T-cell (primary cell): Measurements from ENCODE around the gene OMG. TPM values are rescaled to one million over a fixed set of nuclear protein-coding genes. Genes with fewer than 3 reads are reported as not detected.

ENCODE experiments used
- ATAC-seq, 4 experiments: fragments of 200-7000 bp in 3 of 4; fragments of 150-1000 bp in 1 of 4; cut with Tn5 transposase; replicated peaks in 1 of 4; 1 replicate in 3 of 4; 2 replicates in 1 of 4; pipeline ENCODE4 v1.10.0; 2021; ENCODE audit warnings: moderate library complexity in 3 of 4, mild to moderate bottlenecking in 2 of 4, moderate number of reproducible peaks in 1 of 4
- CTCF ChIA-PET, 2 donors: fragments of 300-600 bp; sonication (Branson Sonifier 250); formaldehyde crosslinking; loops; one replicate each; lab custom pipeline; 2022; ENCODE audit warnings: antibody characterized with exemption in 2 of 2; lab: Charles Lee
- POLR2A ChIA-PET, 2 donors: fragments of 300-600 bp; sonication (Branson Sonifier 250); formaldehyde crosslinking; loops; one replicate each; lab custom pipeline; 2022; ENCODE audit warnings: antibody characterized with exemption in 2 of 2; lab: Charles Lee
- DNase-seq, 35 experiments: peaks; one replicate each; pipeline versions ENCODE4 v3.0.0 to v3.0.0-alpha.2; 2013 to 2023
- H3K27ac ChIP-seq: one replicate; pipeline ENCODE4 v1.5.1; 2013; ENCODE audit warnings: low read length
- H3K27me3 ChIP-seq, 2 experiments: replicated peaks in 1 of 2; 1 replicate in 1 of 2; 2 replicates in 1 of 2; pipeline versions ENCODE4 v1.6.1 to v1.7.0; 2013; ENCODE audit warnings: low read length in 1 of 2, mixed read lengths in 1 of 2; ENCODE audit not compliant: control insufficient read depth in 2 of 2, insufficient read depth in 2 of 2; ENCODE audit errors: extremely low read depth in 1 of 2
- H3K36me3 ChIP-seq, 2 donors: 1 replicate in 1 of 2; 2 replicates in 1 of 2; pipeline versions ENCODE4 v1.6.1 to v1.7.0; 2013; ENCODE audit warnings: low read length in 1 of 2; ENCODE audit not compliant: control insufficient read depth in 2 of 2, insufficient read depth in 1 of 2; ENCODE audit errors: extremely low read depth in 1 of 2
- H3K4me1 ChIP-seq, 2 experiments: 1 replicate in 1 of 2; 2 replicates in 1 of 2; pipeline versions ENCODE4 v1.6.1 to v1.7.0; 2013; ENCODE audit warnings: low read length in 2 of 2, mixed read lengths in 1 of 2; ENCODE audit not compliant: insufficient read depth in 2 of 2, control insufficient read depth in 1 of 2; ENCODE audit errors: extremely low read depth in 1 of 2
- H3K4me3 ChIP-seq, 2 donors: 1 replicate in 1 of 2; 2 replicates in 1 of 2; pipeline versions ENCODE4 v1.5.1 to v1.7.0; 2013; ENCODE audit warnings: mild to moderate bottlenecking in 2 of 2, low read length in 1 of 2, moderate library complexity in 1 of 2; ENCODE audit not compliant: control insufficient read depth in 1 of 2; ENCODE audit errors: extremely low read depth in 1 of 2
- H3K9me3 ChIP-seq: 2 replicates; pipeline ENCODE4 v1.7.0; 2013
- H3K27ac Mint-ChIP-seq, 2 donors: one replicate each; pipeline ENCODE4 v1.8.0; 2020 to 2021; ENCODE audit warnings: mild to moderate bottlenecking in 2 of 2, mixed read lengths in 2 of 2
- H3K27me3 Mint-ChIP-seq, 2 donors: one replicate each; pipeline ENCODE4 v1.8.0; 2021 to 2022; ENCODE audit warnings: mixed read lengths in 2 of 2
- H3K36me3 Mint-ChIP-seq: one replicate; pipeline ENCODE4 v1.8.0; 2021; ENCODE audit warnings: mixed read lengths
- H3K4me1 Mint-ChIP-seq, 3 donors: one replicate each; pipeline ENCODE4 v1.8.0; 2020 to 2022; ENCODE audit warnings: mixed read lengths in 3 of 3, mild to moderate bottlenecking in 1 of 3
- H3K4me3 Mint-ChIP-seq, 3 donors: one replicate each; pipeline ENCODE4 v1.8.0; 2020 to 2022; ENCODE audit warnings: mild to moderate bottlenecking in 3 of 3, mixed read lengths in 3 of 3, moderate library complexity in 3 of 3
- H3K9me3 Mint-ChIP-seq, 3 donors: one replicate each; pipeline ENCODE4 v1.8.0; 2020 to 2022; ENCODE audit warnings: mixed read lengths in 3 of 3
- WGBS: methylation state at CpG from one replicate; pipeline ENCODE4 v1.1.5; 2013; ENCODE audit warnings: missing lambda C conversion rate; ENCODE audit not compliant: insufficient coverage; 5-methylcytosine and 5-hydroxymethylcytosine counted together
- total RNA-seq, 35 experiments: library from RNA in 6 of 35; stranded (reverse) in 6 of 35; fragments of 120-200 nt in 1 of 35; gene quantifications; one replicate each; pipeline versions ENCODE4 v1.2.1 to v1.2.4 and lab custom pipeline; 2013 to 2026

The OMG gene
- total RNA-seq, 5 donors from 2014 or later (not counting 1 experiment from before 2014, with no cell fraction given): 0.43 to 1.1 (median 0.80) TPM

DNA sequence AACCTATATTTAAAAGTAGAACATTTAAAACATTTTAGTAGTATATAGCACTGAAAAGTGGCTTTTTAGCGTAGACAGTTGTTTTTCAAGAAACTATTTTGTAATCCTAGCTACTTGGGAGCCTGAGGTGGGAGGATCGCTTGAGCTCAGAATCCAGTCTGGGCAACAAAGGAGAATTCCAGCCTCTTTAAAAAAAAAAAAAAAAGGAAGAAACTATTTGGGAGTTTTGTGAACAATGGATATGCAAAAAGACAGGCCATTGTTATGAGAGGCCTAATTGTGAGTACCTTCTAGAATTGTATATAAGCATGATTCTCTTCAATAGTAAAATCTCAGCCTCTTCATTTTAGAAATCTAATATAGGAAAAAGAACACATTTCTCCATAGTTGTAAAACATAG is 17.6 kb downstream of the OMG start:
- no peak for ATAC-seq
- no peaks in the 10 kb centered on the region for H3K4me1 Mint-ChIP-seq
- no peak overlapping the region for H3K27ac Mint-ChIP-seq
- Histone ChIP-seq H3K4me3 (no peak overlapping the region), H3K4me1 (no peaks in the 10 kb centered on the region), H3K27ac (no peak overlapping the region), H3K27me3 (no peaks in the 10 kb centered on the region), H3K9me3 (no peaks in the 10 kb centered on the region), H3K36me3 (no peaks in the 10 kb centered on the region)
- no peak overlapping the region for H3K4me3 Mint-ChIP-seq
- H3K27me3 Mint-ChIP-seq: no peaks in the 10 kb centered on the region
- DNase-seq: no peak
- ChIA-PET CTCF (interaction anchor here in 1 of 2 donors (0.6 kb wide), 1 partner anchor 1908 kb away, joined by 4 read pairs; no protein-coding TSS in a partner anchor), POLR2A (no interaction called here)
- H3K36me3 Mint-ChIP-seq: peaks cover 24% of the 10 kb centered on the region
- WGBS: no CpG with 5 or more reads among the region's 2 CpGs
- H3K9me3 Mint-ChIP-seq: no peaks in the 10 kb centered on the region

DNA sequence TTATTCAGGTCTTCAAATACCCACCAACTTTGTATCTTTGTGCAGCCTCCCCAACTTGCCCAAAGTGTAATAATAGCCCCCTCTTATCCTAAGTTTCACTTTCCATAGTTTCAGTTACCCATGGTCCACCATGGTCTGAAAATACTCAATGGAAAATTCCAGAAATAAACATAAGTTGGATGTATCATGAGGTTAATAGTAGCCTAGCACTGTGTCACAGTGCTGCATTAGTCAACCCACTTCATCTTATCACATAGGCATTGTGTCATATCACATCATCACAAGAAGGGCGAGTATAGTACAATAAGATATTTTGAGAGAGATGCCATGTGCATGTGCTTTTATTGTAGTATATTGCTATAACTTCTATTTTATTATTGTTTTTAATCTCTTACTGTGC is 21.9 kb downstream of the OMG start:
- no peak overlapping the region for H3K27ac ChIP-seq
- no CpG with 5 or more reads among the region's 1 CpG for WGBS

DNA sequence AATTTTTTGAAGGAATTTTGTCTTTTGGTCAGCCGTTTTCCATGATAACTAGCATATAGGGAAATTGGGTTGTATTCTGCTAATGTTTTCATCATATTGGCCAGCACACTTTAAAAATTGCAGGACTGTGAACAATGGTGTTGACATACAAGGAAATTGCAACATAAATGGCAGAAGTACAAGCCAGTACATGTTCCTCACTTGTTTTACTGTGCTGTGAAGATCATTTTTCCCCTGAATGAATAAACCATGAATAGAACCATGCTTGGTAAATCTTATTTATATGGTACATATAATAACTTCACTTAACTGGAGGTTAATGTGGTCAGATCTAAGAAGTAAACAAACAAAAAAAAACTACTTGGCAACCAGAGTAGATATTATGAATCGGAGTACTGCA is 22.8 kb downstream of the OMG start:
- no peaks in the 10 kb centered on the region for H3K9me3 Mint-ChIP-seq
- peaks cover 24% of the 10 kb centered on the region for H3K36me3 Mint-ChIP-seq
- 100% methylated on average over 1 of the region's 2 CpGs for WGBS
- no peaks in the 10 kb centered on the region for H3K4me1 ChIP-seq
- DNase-seq (no peak), ATAC-seq (no peak)
- no peaks in the 10 kb centered on the region for H3K9me3 ChIP-seq
- peaks cover 0 to 3% of the 10 kb centered on the region in 2 donors for H3K36me3 ChIP-seq
- no peaks in the 10 kb centered on the region for H3K27me3 ChIP-seq
- no peak overlapping the region for H3K27ac Mint-ChIP-seq
- no peak overlapping the region for H3K4me3 ChIP-seq
- ChIA-PET POLR2A (no interaction called here), CTCF (no interaction called here)
- H3K27ac ChIP-seq: no peak overlapping the region
- H3K27me3 Mint-ChIP-seq: no peaks in the 10 kb centered on the region
- no peak overlapping the region for H3K4me3 Mint-ChIP-seq
- H3K4me1 Mint-ChIP-seq: no peaks in the 10 kb centered on the region

More for the DNA sequence above, 21.9 kb downstream of the OMG start:
- H3K4me3 ChIP-seq: no peak overlapping the region
- no peaks in the 10 kb centered on the region for H3K27me3 ChIP-seq
- Mint-ChIP-seq H3K4me1 (no peaks in the 10 kb centered on the region), H3K4me3 (no peak overlapping the region), H3K36me3 (peaks cover 22% of the 10 kb centered on the region), H3K27me3 (no peaks in the 10 kb centered on the region), H3K27ac (no peak overlapping the region), H3K9me3 (no peaks in the 10 kb centered on the region)
- ChIA-PET CTCF (no interaction called here), POLR2A (no interaction called here)
- H3K36me3 ChIP-seq: no peaks in the 10 kb centered on the region
- ATAC-seq (no peak), DNase-seq (no peak)
- H3K4me1 ChIP-seq: no peaks in the 10 kb centered on the region
- no peaks in the 10 kb centered on the region for H3K9me3 ChIP-seq

DNA sequence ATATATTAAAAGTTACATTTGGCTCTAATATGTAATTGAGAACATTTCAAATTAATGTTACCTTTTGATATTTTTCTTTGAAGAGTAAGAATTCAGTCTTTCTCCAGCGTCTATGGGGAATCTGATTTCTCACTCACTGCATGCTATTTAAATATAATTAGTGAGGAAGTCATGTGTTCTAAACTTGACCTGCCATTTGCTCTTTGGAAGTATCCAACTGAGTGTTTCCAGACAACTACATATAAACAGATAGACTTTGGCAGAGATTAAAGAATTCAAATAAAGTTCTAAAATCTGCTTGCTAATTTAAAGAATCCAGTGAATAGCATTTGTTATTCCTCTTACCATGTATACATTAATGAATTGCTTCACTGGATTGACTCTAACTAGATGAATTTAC is 23.5 kb downstream of the OMG start:
- Mint-ChIP-seq H3K4me1 (no peaks in the 10 kb centered on the region), H3K9me3 (no peaks in the 10 kb centered on the region), H3K36me3 (peaks cover 28% of the 10 kb centered on the region), H3K27me3 (no peaks in the 10 kb centered on the region), H3K27ac (no peak overlapping the region), H3K4me3 (no peak overlapping the region)
- CTCF ChIA-PET: no interaction called here
- POLR2A ChIA-PET: no interaction called here
- no CpG with 5 or more reads among the region's 1 CpG for WGBS
- no peak overlapping the region for H3K4me3 ChIP-seq
- no peak for ATAC-seq
- H3K9me3 ChIP-seq: no peaks in the 10 kb centered on the region
- DNase-seq: no peak
- peaks cover 0 to 6% of the 10 kb centered on the region in 2 donors for H3K36me3 ChIP-seq
- no peaks in the 10 kb centered on the region for H3K27me3 ChIP-seq
- H3K27ac ChIP-seq: no peak overlapping the region
- H3K4me1 ChIP-seq: no peaks in the 10 kb centered on the region

DNA sequence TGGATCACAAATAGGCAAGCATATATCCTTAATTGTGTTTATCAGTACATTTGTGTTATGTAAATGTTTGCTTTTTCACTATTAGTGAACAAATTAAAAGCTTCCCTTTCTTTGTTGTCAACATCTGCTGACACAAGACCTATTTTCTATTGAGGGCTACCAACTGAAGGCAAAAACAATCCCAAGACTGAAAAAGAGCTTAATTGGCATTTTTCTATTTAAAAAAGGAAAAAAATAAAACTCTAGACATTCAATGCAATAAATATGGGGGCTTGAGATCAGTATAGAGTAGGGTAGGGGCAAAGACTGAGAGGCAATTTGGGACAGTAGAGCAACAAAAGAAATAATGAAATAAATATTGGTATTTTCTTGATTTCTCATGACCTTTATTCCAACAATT is 24.2 kb downstream of the OMG start:
- Histone ChIP-seq H3K4me1 (no peaks in the 10 kb centered on the region), H3K36me3 (peaks cover 0 to 6% of the 10 kb centered on the region in 2 donors), H3K27ac (no peak overlapping the region), H3K4me3 (no peak overlapping the region), H3K9me3 (no peaks in the 10 kb centered on the region), H3K27me3 (no peaks in the 10 kb centered on the region)
- H3K27ac Mint-ChIP-seq: no peak overlapping the region
- H3K4me1 Mint-ChIP-seq: no peaks in the 10 kb centered on the region
- no peaks in the 10 kb centered on the region for H3K27me3 Mint-ChIP-seq
- H3K36me3 Mint-ChIP-seq: peaks cover 32% of the 10 kb centered on the region
- DNase-seq (no peak), ATAC-seq (no peak)
- CTCF ChIA-PET: no interaction called here
- no peaks in the 10 kb centered on the region for H3K9me3 Mint-ChIP-seq
- POLR2A ChIA-PET: interaction anchor here in 1 of 2 donors (1.0 kb wide), 1 partner anchor 68 kb away, joined by 11 read pairs; no protein-coding TSS in a partner anchor
- H3K4me3 Mint-ChIP-seq: no peak overlapping the region

DNA sequence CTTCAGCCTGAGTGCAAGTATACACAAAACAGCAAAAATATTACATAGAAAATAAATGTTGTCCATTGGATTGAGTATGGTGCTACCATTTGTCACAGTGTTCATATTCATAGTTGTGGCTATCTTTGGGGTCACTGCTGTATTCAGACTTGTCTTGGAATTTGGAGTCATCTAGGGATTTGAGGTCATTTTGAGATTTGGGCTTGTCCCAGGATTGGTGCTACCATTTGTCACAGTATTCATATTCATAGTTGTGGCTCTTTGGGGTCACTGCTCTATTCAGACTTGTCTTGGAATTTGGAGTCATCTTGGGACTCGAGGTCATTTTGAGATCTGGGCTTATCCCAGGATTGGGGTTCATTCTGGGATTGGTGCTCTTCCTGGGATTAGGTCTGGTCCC is 24.8 kb downstream of the OMG start:
- POLR2A ChIA-PET: interaction anchor here in 1 of 2 donors (1.0 kb wide), 1 partner anchor 68 kb away, joined by 11 read pairs; no protein-coding TSS in a partner anchor
- H3K27ac ChIP-seq: no peak overlapping the region
- Mint-ChIP-seq H3K36me3 (peaks cover 38% of the 10 kb centered on the region), H3K27ac (no peak overlapping the region), H3K9me3 (no peaks in the 10 kb centered on the region), H3K27me3 (no peaks in the 10 kb centered on the region), H3K4me1 (no peaks in the 10 kb centered on the region), H3K4me3 (no peak overlapping the region)
- ATAC-seq (no peak), DNase-seq (no peak)
- no peak overlapping the region for H3K4me3 ChIP-seq
- no peaks in the 10 kb centered on the region for H3K27me3 ChIP-seq
- no peaks in the 10 kb centered on the region for H3K4me1 ChIP-seq
- WGBS: 100% methylated on average over 1 of the region's 1 CpG
- peaks cover 0 to 6% of the 10 kb centered on the region in 2 donors for H3K36me3 ChIP-seq
- CTCF ChIA-PET: no interaction called here
- no peaks in the 10 kb centered on the region for H3K9me3 ChIP-seq

DNA sequence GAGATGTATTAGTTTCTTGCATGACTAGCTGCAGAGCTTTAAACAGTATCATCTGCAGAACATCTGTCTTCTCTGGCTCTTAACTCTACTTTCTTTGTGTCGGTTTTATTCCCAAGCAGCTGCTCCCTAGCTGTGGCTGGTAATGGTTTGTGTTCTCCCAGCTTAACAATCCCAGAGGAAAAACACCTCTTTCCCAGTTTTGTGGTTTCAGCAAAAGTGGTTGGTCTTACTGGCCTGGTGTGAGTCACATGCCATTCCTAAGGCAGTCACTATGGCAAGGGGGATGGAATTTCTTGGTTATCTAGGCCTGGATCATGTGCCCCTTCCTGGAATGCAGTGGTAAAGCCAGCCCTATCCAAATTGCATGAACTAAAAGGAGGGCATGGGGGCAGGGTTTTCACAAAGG is 27.5 kb downstream of the OMG start:
- Histone ChIP-seq H3K4me3 (no peak overlapping the region), H3K27ac (no peak overlapping the region), H3K27me3 (no peaks in the 10 kb centered on the region), H3K36me3 (peaks cover 0 to 9% of the 10 kb centered on the region in 2 donors), H3K9me3 (no peaks in the 10 kb centered on the region), H3K4me1 (no peaks in the 10 kb centered on the region)
- H3K4me3 Mint-ChIP-seq: no peak overlapping the region
- POLR2A ChIA-PET: no interaction called here
- H3K27ac Mint-ChIP-seq: no peak overlapping the region
- WGBS: no CpG with 5 or more reads among the region's 1 CpG
- H3K9me3 Mint-ChIP-seq: no peaks in the 10 kb centered on the region
- CTCF ChIA-PET: no interaction called here
- ATAC-seq: no peak
- H3K4me1 Mint-ChIP-seq: no peaks in the 10 kb centered on the region
- H3K36me3 Mint-ChIP-seq: peaks cover 38% of the 10 kb centered on the region
- DNase-seq: no peak
- no peaks in the 10 kb centered on the region for H3K27me3 Mint-ChIP-seq
